Left ventricle myocardium inferior (tissue), 1 donor: Measurements from ENCODE around the gene SLC1A1. TPM values are rescaled to one million over a fixed set of nuclear protein-coding genes. Genes with fewer than 3 reads are reported as not detected.

Experiments
- DNase-seq: peaks from one replicate; pipeline ENCODE4 v3.0.0-alpha.2; 2020
- H3K27ac ChIP-seq: fragments of 200-600 bp; replicated peaks from 2 replicates; pipeline ENCODE4 v1.8.0; 2021
- H3K27me3 ChIP-seq: fragments of 200-600 bp; 2 replicates; pipeline ENCODE4 v1.8.0; 2021; ENCODE audit warnings: low read depth
- H3K36me3 ChIP-seq: fragments of 200-600 bp; 2 replicates; pipeline ENCODE4 v1.8.0; 2021
- H3K4me1 ChIP-seq: fragments of 200-600 bp; 2 replicates; pipeline ENCODE4 v1.8.0; 2021
- H3K4me3 ChIP-seq: fragments of 200-600 bp; 2 replicates; pipeline ENCODE4 v1.8.0; 2021; ENCODE audit warnings: mild to moderate bottlenecking, moderate library complexity
- H3K9me3 ChIP-seq: fragments of 200-600 bp; replicated peaks from 2 replicates; pipeline ENCODE4 v1.8.0; 2021
- intact Hi-C: fragments of 100-400 bp; cut with micrococcal nuclease; formaldehyde crosslinking; loops from one replicate; pipeline ENCODE4 v1.11.0; 2022
- long read RNA-seq: library from polyadenylated mRNA; unstranded; transcript quantifications from one replicate; pipeline ENCODE4 v2.0.0, GENCODE V29; 2021
- total RNA-seq: library from RNA; stranded (reverse); fragmentation: NEBNext Ultra II Directional; extraction: Animal tissue kit (Norgen Biotek cat#: 25700); gene quantifications from one replicate; pipeline ENCODE4 v1.2.1, GENCODE V29; 2021
- TF ChIP-seq, protein P1 (sequence below): fragments of 200-600 bp; IDR thresholded peaks from 2 replicates; pipeline ENCODE4 v1.8.0; 2021; ENCODE audit warnings: antibody characterized with exemption, mild to moderate bottlenecking, borderline replicate concordance
- donor health status: DM: no; HTN: yes; CAD: no; lungs with severe emphysema.

The SLC1A1 gene
- total RNA-seq, result 3.1 TPM
- long read RNA-seq, partial matches to known transcripts, result 0 of 4 reads
- long read RNA-seq, other reads (novel, unspliced or antisense), result 1 of 4 reads

DNA sequence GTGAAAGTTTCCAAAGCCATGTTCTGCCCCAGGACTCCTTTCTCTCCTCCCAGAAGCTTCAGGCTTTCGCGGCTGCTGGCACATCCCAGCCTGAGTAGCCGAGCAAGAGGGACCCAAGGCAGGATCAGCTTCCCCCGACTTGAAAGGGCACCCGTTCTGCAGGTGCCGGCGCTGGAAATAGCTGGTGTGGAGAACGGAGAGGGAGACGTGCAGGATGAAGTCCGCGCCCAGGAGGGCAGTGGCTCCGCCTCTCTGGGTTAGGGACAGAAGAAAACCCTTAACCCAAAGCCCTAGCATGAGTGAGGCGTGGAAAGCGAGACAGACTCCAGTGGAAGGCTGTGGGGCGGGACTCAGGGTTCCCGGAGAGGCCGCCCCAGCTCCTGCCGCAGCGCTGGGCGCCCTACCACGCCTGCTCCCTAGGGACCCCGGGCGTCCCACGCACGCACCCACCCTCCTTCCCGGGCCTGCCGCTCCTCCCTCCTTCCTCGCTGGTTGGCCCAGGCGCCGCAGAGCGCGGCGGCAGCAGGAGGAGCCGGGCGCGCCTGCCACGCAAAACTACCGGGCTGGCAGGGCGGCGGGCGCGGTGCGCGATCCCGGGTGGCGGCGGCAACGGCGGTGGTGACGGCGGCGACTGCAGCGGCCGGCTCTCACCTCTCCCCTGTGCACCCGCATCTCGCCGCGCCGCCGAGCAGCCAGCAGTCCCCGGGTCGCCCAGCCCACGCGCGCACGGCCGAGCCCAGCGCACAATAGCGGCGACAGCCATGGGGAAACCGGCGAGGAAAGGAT lies at the start of gene SLC1A1:
TSS of gene SLC1A1 (plus strand) at position 550 of the 786 bp plus-strand sequence. CDS start at position 762, 212 bp downstream.
- peak; percentile 60 for DNase-seq
- H3K36me3 ChIP-seq, result no peaks in the 10 kb centered on the region
- TF ChIP-seq, protein P1, sequence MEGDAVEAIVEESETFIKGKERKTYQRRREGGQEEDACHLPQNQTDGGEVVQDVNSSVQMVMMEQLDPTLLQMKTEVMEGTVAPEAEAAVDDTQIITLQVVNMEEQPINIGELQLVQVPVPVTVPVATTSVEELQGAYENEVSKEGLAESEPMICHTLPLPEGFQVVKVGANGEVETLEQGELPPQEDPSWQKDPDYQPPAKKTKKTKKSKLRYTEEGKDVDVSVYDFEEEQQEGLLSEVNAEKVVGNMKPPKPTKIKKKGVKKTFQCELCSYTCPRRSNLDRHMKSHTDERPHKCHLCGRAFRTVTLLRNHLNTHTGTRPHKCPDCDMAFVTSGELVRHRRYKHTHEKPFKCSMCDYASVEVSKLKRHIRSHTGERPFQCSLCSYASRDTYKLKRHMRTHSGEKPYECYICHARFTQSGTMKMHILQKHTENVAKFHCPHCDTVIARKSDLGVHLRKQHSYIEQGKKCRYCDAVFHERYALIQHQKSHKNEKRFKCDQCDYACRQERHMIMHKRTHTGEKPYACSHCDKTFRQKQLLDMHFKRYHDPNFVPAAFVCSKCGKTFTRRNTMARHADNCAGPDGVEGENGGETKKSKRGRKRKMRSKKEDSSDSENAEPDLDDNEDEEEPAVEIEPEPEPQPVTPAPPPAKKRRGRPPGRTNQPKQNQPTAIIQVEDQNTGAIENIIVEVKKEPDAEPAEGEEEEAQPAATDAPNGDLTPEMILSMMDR, result no peak
- peak within 1 kb of the TSS; percentile 75 for H3K27ac ChIP-seq
- peak within 1 kb of the TSS; percentile 89 for H3K4me3 ChIP-seq
- H3K4me1 ChIP-seq, result peaks cover 26% of the 10 kb centered on the region
- intact Hi-C loops, result no loop called here
- no peaks in the 10 kb centered on the region for H3K9me3 ChIP-seq
- peaks cover 27% of the 10 kb centered on the region for H3K27me3 ChIP-seq

DNA sequence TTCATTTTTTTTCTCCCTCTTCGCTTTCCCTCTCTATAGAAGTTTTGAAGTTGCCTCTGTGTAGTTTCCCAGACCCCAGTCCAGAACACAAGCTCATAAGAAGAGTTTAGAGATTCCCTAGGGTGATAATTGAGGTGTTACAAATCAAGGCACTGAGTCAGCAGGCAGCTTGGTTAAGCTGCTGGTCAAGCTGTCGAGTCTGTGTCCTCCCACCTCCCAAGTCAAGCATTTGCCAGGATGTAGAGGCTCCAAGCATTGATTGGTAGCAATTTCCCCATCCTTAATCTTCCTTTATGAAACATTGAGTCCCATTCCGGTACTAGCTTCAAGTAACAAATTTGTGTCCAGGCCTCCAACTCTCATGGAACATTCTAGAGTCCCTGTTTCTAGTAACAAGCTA lies 47.5 kb upstream of the SLC1A1 start:
- H3K27me3 ChIP-seq, result no peaks in the 10 kb centered on the region
- peaks cover 21% of the 10 kb centered on the region for H3K9me3 ChIP-seq
- H3K4me3 ChIP-seq, result no peak overlapping the region
- no peaks in the 10 kb centered on the region for H3K36me3 ChIP-seq
- no peaks in the 10 kb centered on the region for H3K4me1 ChIP-seq
- TF ChIP-seq, protein P1, result no peak
- H3K27ac ChIP-seq, result no peak overlapping the region
- intact Hi-C loops, result no loop called here
- no peak for DNase-seq

GRCh38 chr9:4443439-4443838 lies 46.8 kb upstream of the SLC1A1 start:
- Histone ChIP-seq H3K27ac (no peak overlapping the region), H3K27me3 (no peaks in the 10 kb centered on the region), H3K9me3 (peaks cover 22% of the 10 kb centered on the region), H3K4me1 (no peaks in the 10 kb centered on the region), H3K4me3 (no peak overlapping the region), H3K36me3 (no peaks in the 10 kb centered on the region)
- intact Hi-C loops, result no loop called here
- TF ChIP-seq, protein P1, result no peak
- no peak for DNase-seq

DNA sequence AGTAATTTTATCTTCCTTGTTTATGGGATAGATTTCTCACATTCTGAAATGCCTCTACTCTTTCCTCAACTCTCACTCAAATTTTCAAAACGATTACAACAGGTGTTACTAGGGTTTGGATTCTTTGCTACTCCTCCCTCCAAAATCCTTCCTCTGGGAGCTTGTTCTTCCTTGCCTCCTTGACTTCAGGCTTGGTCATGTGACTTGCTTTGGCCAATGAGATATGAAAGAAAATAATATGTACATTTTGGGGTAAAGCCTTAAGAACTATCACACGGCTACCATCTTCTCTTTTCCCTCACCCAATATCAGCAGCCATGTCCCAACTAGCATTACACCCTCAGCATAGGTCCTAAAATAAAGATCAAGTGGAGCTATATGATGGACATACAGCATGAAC lies 28.8 kb upstream of the SLC1A1 start:
- no peak overlapping the region for H3K4me3 ChIP-seq
- peaks cover 3% of the 10 kb centered on the region for H3K9me3 ChIP-seq
- peaks cover 5% of the 10 kb centered on the region for H3K27me3 ChIP-seq
- no peak overlapping the region for H3K27ac ChIP-seq
- intact Hi-C loops, result no loop called here
- H3K36me3 ChIP-seq, result no peaks in the 10 kb centered on the region
- H3K4me1 ChIP-seq, result no peaks in the 10 kb centered on the region
- TF ChIP-seq, protein P1, result no peak
- DNase-seq, result no peak

DNA sequence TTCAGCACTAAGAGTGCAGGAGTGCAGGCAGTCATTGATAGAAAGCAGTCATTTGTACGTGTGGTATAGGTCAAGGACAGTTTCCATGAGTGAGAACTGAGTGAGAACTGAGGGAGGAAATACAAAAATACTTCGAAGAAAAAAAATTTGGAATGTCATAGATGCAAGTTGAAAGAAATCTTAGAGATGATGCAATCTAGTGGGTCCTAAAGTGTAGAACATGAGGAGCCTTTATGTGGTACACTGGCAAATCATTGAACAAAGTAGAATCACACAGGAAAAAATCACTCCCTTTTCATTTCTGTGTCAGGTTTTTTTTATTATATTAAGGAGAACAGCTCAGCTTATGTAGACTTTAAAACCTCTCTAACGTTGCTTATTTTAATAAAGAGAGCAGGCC lies 26.4 kb upstream of the SLC1A1 start:
- Histone ChIP-seq H3K27ac (no peak overlapping the region), H3K9me3 (peaks cover 19% of the 10 kb centered on the region), H3K4me1 (no peaks in the 10 kb centered on the region), H3K36me3 (no peaks in the 10 kb centered on the region), H3K4me3 (no peak overlapping the region), H3K27me3 (peaks cover 5% of the 10 kb centered on the region)
- no peak for DNase-seq
- intact Hi-C loops, result no loop called here
- TF ChIP-seq, protein P1, result no peak
